GM10266 (cell line): ENCODE data around the gene MCCC2.
A peak's percentile ranks its signal among the peaks of the same experiment; 100 is the strongest.

Source experiments
- DNase-seq: peaks from one replicate; pipeline ENCODE4 v3.0.0; 2012; ENCODE audit errors: extremely low spot score
- CTCF ChIP-seq: IDR thresholded peaks from 2 replicates; pipeline ENCODE4 v1.5.1; 2012; ENCODE audit warnings: mild to moderate bottlenecking, low read depth; ENCODE audit not compliant: control insufficient read depth, insufficient read depth; ENCODE audit errors: missing control alignments

Gene MCCC2

GRCh38 chr5:71697967-71698366 lies 110.8 kb downstream of the MCCC2 start:
- peak; percentile 35 for TF ChIP-seq CTCF
- no peak for DNase-seq

GRCh38 chr5:71699233-71699632 lies 112.1 kb downstream of the MCCC2 start:
- no peak for TF ChIP-seq CTCF
- DNase-seq, result no peak

GRCh38 chr5:71699751-71700150 lies 112.6 kb downstream of the MCCC2 start:
- no peak for DNase-seq
- TF ChIP-seq CTCF, result no peak

GRCh38 chr5:71700803-71701202 lies 113.7 kb downstream of the MCCC2 start:
- no peak for TF ChIP-seq CTCF
- no peak for DNase-seq

GRCh38 chr5:71701407-71701806 lies 114.3 kb downstream of the MCCC2 start:
- no peak for TF ChIP-seq CTCF
- no peak for DNase-seq

- TF ChIP-seq CTCF, result no peak
- DNase-seq, result no peak
Measured at GRCh38 chr5:71703941-71704340, 116.8 kb downstream of the MCCC2 start.

GRCh38 chr5:71705421-71705820 lies 118.3 kb downstream of the MCCC2 start:
- TF ChIP-seq CTCF, result no peak
- no peak for DNase-seq
